GM12872 (cell line): ENCODE data around the gene SV2C.

ENCODE experiments used
- CTCF ChIP-seq: IDR thresholded peaks from 3 replicates; pipeline ENCODE4 v1.5.1; 2011; ENCODE audit warnings: low read depth, mild to moderate bottlenecking, low read length, moderate library complexity; ENCODE audit not compliant: insufficient read depth

The SV2C gene

GRCh38 chr5:76166886-76167576, 83.8 kb downstream of the SV2C start:
- no peak for TF ChIP-seq CTCF

GRCh38 chr5:76169146-76169905, 86.1 kb downstream of the SV2C start:
- no peak for TF ChIP-seq CTCF

GRCh38 chr5:76174101-76174500, 90.9 kb downstream of the SV2C start:
- no peak for TF ChIP-seq CTCF

- TF ChIP-seq CTCF = peak; percentile 90
Measured at GRCh38 chr5:76175051-76175666, 92.0 kb downstream of the SV2C start.

- no peak for TF ChIP-seq CTCF
Measured at GRCh38 chr5:76175821-76176403, 92.7 kb downstream of the SV2C start.

- no peak for TF ChIP-seq CTCF
Measured at GRCh38 chr5:76177978-76178377, 94.8 kb downstream of the SV2C start.

GRCh38 chr5:76178913-76179312, 95.7 kb downstream of the SV2C start:
- no peak for TF ChIP-seq CTCF
